RPMI8226 (cell line): ENCODE data around the gene EIF3K.
A peak's percentile ranks its signal among the peaks of the same experiment; 100 is the strongest.
"Not testable (repeated sequence)": the region's sequence is repeated elsewhere in the genome, so short reads cannot be mapped to it uniquely, and the experiment has no call there.

Experiments
- DNase-seq: peaks from one replicate; pipeline ENCODE4 v3.0.0-alpha.2; 2015

Gene EIF3K

DNA sequence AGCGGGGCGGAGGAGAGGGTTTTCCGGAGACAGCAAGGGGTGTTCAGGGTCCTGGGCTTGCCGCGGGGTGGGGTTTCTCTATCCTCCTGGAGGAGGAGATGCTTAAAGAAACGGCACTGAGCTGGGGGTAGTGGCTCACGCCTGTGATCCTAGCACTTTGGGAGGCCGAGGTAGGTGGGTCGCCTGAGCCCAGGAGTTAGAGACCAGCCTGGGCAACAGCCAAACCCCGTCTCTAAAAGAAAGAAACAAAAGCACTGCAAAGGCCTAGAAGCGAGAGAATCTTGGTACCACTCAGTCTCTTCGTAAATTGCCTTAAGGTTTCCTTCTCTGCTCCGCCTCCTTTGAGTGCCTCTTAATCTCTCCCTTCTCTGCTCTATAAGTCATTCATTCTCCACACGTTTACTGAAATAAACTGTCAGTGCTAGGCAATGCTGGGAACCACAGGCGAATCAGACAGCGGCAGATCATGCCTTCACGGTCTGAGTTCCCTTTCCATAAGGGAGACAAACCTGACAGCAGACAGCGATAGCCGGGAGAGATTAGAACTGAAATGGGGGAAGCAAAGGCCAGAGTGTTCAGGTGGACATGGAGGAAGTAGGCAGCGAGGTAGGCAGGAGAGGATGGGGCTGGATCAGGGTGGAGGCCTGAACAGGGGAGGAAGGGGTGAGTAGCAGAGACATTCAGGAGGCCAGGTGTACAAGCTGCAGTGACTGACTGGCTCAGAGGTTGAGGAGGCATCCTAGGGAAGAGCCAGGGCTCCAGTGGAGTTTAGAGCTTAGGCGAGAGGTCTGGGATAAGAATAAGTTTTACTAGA lies 580 bp downstream of the EIF3K start:
- DNase-seq, result no peak

DNA sequence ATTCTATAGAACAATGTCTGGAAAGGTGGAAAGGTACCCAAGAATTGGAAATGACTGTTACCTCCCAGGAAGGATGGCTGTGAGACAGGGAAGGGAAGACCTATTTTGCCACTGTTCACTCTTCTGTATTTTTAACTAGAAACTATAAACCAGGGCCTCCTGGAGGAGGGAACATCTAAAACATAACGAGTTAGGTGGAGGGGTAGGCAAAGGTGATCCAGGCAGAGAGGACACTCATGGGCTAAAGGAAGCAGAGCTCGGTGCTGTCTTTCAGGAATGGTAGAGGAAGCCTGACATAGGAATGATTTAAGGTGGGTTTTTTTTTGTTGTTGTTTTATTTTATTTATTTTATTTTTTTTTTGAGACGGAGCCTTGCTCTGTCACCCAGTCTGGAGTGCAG lies 5.8 kb downstream of the EIF3K start:
- DNase-seq, result no peak

DNA sequence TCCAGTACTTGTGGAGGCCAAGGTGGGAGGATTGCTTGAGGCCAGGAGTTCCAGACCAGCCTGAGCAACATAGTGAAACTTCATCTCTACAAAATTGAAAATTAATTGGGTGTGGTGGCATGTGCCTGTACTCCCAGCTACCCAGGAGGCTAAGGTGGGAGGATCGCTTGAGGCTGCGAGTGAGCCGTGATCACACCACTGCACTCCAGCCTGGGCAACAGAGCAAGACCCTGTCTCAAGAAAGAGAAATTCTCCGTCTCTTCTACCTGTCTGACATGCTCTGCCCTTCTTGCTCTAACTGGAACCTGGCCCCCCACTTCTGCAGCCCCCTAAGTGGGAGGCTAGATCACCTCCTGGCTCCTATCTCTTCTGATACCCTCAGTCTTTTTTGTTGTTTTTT lies 7.4 kb downstream of the EIF3K start:
- DNase-seq, result no peak

DNA sequence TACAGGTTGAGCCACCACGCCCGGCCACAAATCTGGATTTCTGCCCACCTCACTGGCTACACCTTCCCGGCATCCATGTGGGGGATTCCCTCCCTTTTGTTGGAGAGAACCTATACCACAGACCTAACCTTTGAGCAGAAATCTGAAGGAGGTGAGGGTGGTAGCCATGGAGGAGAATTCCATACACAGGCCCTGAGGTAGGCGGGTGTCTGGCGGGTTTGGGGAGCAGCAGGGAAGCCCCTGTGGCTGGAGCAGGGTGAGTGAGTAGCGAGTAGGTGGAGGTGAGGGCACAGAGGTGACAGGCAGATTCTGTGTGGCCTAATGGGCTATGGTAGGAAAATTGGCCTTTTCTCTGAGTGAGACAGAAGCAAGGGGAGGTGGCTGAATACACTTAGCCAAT lies 10.6 kb downstream of the EIF3K start:
- DNase-seq, result no peak

DNA sequence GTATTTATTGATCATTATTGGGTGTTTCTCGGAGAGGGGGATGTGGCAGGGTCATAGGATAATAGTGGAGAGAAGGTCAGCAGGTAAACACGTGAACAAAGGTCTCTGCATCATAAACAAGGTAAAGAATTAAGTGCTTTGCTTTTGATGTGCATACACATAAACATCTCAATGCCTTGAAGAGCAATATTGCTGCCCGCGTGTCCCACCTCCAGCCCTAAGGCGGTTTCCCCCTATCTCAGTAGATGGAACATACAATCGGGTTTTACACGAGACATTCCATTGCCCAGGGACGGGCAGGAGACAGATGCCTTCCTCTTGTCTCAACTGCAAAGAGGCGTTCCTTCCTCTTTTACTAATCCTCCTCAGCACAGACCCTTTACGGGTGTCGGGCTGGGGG lies 12.3 kb downstream of the EIF3K start:
- not testable (repeated sequence) for DNase-seq

DNA sequence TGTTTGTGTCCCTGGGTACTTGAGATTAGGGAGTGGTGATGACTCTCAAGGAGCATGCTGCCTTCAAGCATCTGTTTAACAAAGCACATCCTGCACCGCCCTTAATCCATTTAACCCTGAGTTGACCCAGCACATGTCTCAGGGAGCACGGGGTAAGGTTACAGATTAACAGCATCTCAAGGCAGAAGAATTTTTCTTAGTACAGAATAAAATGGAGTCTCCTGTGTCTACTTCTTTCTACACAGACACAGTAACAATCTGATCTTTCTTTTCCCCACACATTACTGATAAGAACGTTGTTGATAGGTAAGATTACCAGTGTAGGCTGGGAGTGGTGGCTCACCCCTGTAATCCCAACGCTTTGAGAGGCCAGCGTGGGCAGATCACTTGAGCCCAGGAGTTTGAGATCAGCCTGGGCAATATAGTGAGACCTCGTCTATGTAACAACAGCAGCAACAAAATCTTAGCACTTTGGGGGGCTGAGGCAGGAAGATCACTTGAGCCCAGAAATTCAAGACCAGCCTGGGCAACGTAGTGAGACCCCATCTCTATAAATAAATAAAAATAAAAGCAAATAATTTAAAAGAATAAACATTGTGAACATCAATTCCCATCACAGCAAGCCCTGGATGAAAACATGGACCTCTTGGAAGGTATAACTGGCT lies 13.0 kb downstream of the EIF3K start:
- DNase-seq, result not testable (repeated sequence)

DNA sequence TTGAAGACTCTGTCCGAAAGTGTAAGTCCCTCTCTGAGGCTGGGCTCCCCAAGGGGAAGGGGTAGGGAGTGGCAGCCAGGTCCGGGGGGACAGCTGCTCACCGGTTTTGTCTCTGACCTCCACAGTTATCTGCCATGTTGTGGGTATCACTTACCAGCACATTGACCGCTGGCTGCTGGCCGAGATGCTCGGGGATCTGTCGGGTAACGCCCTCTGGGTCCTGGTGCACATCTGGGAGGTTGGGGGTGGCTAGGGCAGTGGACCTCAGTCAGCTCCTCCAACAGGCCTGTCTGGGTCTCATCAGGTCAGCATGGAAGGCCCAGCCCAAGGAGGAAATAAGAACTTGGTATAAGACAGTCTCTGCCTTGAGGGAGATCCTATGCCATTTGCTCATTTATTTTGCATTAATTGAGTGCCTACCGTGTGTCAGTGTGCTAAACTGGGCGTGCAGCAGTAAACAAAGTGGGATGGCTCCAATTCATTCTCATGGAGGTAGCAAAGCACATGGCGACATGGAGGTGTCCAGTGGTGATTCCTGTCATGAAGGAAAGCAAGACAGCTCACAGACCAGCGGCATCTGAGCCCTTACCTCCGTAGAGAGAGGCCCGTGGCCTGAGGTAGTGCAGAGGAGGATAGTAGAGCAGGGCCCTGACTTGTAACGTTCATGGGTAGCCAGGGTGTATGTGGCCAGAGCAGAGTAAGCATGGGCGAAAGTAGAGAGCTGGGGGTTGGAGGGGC lies 13.7 kb downstream of the EIF3K start:
- DNase-seq, result no peak

DNA sequence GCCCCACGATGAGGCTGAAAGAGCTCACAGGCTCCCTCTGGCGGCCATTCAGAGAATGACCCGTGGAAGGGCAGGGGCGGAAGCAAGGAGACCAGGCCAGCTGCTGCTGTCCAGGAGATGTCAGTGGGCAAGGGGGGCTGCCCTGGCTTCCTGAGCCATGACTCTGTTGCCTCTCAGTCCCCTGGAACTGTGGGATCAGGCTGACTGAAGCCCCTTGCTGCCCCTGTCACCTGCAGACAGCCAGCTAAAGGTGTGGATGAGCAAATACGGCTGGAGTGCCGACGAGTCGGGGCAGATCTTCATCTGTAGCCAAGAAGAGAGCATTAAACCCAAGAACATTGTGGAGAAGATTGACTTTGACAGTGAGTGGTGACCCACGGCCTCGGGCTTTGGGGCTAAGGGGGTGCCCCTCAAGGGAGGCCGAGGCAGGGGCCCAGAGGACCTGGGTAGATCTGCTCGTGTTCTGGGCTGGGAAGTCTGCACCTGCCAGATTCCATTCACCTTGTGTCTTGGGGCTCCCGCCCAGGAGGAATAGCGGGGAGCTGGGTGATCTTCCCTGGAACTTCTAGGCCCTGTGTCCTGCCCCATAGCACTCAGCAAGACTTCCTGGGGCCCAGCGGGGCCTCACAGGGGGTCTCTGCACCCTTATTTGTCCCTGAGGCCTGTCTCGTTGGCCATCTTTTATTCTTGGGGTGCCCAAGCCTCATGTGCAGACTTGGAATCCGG lies 15.9 kb downstream of the EIF3K start:
- peak; percentile 61 for DNase-seq

DNA sequence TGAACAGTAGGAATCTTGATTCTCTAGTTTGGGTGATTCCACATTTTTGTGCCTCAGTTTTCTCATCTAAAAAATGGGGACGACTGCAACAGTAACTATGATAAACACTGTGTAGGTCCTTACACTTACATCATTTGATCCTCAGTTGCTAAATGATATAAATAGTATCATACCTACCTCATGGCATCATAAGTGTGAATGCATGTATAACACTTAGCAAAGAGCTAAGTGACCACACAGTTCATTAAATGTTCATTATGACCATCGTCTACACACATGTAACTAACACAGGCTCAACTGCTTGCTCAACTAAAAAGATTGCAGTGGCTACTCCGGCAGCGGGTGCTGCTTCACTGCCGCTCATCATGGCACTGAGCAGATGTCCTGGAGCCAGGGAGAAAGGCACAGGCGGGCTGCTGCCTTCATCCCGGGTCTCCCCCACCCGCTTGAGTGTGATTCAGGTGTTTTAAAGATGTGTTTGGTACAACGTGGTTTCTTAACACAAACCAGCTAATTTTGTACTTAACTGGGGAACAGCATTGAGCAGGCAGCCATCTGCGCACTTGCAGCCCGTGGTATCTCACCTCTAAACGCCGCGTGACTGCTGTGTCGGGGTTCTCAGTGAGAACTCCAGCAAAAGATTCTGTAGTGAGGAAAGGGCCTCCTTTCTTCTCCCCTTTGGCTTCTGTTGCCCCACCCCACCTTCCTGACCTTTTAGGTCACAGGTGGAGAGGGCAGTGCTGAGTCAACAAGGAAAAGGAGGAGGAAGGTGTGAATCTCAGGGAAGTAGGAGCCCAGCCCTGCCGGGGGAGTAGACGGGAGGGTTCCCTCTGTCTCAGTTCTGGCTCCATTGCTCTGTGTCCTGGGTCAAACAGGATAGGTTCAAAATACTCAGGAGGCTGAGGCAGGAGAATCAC lies 16.8 kb downstream of the EIF3K start:
- DNase-seq, result no peak

DNA sequence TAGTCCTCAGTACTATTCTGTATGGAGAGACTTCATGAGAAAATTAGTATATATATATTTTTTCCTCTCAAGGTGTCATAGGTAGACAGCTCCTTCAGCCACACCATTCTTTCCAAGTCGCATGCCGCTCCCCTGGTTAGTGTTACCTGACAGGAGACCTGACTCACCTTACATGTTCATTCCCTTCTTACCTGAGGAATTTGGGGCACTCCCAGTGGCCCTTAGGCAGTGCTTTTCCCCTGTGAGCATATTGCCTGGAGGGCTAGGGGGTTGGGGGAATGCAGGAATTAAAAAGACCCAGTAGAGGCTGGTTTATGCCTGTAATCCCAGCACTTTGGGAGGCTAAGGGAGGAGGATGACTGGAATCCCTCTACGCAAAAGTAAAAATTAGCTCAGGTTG lies 19.5 kb downstream of the EIF3K start:
- DNase-seq, result no peak

DNA sequence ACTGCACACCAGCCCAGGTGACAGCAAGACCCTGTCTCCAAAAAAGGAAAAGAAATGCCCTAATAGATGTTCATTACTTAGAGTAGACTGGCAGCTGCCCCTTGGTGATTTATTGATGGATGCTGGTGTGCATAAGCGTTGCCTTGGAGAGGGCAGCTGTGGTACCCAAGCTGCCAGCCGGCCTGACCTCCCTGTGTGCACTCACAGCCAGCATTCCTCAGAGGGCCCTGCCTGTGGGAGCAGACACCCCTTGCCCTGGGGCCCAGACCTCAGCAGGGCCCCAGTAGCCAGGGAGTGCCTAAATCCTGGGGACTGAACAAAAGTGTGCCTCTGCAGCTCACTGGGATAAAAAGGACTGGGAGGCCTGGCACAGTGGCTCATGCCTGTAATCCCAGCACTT lies 20.7 kb downstream of the EIF3K start:
- DNase-seq, result no peak

DNA sequence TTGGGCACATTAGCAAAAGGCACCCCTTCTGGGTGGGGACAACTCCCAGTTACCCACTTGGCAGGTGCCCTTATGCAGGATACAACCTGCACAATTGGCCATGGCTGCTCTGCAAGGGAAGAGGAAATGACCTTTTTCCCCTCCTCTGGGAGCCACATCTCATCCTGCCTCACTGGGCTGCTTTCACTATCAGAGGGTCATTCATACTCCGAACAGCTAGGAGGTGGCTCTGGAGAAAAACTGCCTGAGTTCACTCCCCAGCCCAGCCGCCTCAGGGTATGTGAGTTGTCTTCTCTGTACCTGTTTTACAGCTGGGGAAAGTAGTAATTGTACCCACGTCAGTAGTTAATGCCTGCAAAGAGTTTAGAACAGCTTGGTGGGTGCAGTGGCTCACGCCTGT lies 21.4 kb downstream of the EIF3K start:
- no peak for DNase-seq

DNA sequence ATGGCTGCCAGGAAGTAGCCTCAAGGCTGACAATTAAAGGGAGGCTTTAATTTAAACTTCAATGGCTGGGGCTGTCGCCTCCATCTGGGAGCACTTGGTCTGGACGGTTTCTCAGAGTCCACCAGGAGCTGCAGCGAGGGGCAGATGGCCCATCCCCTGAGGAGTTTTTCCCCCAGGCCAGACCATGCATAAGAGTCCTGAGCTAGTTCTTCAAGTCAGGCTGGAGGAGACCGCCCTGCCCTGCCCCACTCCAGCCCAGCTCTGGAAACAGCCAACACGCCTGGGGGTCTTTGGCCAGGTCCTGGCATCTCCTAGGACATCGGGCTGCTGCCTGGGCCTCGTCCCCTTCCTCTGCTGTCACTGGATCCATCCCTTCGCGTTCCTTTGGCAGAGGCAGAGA lies 23.2 kb downstream of the EIF3K start:
- DNase-seq, result no peak

DNA sequence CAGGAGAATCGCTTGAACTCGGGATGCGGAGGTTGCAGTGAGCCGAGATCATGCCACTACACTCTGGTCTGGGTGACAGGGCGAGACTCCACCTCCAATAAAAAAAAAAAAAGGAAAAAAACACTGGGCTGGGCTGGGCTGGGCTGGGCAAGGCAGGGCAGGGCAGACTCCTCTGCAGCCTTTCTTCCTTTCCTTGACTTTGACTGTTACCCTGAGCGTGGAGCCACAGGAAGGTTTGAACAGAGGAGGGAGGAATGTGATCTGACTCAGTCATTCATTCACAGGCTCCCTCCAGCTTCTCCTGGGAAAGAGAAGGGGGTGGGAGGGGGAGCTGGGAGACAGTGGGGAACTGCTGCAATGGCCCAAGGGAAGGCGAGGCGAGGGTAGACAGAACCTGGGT lies 25.7 kb downstream of the EIF3K start:
- no peak for DNase-seq

DNA sequence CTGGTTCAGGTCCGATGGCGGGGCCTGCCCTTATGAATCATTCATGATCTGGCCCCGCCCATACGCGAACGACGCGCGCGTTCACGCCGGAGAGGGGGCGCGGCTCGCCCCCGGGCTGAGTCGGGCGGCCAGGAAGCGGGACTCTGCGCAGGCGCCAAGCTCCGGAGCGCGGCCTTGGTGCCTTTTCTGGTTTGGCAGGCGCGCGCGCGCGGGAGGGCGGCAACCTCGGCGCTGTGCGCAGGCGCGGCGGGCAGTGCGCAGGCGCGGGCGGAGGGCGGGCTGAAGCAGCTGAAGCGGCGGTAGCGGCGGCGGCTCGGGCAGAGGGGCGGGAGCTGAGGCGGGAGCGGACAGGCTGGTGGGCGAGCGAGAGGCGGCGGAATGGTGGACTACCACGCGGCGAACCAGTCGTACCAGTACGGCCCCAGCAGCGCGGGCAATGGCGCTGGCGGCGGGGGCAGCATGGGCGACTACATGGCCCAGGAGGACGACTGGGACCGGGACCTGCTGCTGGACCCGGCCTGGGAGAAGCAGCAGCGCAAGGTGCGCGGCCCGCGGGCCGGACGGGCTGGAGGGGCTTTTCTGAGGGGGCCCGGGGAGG lies 28.5 kb downstream of the EIF3K start, which contains the start of gene ACTN4:
TSS of gene ACTN4 (plus strand) at position 282 of the 598 bp plus-strand sequence. CDS start at position 379, 97 bp downstream.
- DNase-seq, result peak; percentile 95

DNA sequence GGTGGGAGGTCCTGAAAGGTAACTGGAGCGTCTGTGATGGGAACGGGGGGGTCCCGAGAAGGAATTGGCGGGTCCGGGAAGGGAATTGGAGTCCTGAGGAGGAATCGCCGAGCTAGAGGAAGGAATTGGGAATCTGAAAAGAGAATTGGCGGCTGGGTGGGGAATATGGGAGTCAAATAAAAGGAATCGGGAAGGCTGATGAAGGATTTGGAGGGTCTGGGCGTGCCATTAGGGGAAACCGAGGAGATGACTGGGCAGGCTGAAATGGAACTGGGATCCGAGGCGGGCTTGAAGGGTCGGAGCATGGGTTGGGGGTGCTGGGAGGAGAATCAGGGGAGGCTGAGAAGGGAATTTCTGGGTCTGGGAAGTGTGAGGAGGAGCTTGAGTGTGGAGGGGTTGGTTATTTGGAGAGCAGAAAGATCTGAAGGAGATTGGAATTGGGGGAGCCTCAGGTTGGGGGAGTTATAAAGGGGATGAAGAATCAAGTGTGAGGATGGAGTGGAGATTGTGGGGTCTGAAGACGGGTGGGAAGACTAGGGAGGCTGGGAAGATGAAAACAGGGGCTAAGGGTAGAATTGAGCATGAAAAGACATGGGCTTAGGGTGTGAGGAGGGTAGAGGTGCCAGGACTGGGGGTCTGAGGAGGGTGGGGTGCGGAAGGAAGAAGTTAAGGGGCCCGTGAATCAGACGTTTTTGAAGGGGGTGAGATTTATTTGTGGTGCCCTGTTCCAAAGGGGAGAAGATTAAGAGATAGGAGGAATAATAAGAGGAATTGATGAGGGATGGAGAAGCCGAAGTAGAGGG lies 29.2 kb downstream of the EIF3K start:
- no peak for DNase-seq

DNA sequence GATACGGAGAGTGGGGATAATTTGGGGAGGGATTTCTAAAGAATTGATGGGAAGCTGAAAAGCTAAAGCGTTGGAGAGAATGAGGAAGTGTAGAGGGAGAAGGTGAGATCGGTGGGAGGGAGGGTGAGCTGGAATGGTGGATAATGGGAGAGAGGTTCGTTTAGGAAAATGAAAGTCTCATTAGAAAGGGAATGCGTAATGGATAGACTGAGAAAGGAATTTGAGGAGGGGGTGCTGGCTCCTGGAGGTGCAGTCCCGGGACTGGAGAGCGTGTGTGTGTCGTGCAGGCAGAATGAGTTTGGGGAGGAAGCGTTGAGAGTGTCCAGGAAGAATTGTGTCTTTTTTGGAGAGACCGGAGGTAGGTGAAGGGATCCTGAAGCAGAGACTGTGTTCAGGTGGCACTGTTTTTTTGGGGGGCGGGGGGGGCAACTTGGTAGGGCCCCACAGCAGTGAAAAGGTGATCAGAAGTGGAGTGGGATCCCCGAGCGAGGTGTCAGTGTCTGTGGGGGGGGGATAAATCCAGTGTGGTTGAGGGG lies 29.8 kb downstream of the EIF3K start:
- DNase-seq, result no peak

DNA sequence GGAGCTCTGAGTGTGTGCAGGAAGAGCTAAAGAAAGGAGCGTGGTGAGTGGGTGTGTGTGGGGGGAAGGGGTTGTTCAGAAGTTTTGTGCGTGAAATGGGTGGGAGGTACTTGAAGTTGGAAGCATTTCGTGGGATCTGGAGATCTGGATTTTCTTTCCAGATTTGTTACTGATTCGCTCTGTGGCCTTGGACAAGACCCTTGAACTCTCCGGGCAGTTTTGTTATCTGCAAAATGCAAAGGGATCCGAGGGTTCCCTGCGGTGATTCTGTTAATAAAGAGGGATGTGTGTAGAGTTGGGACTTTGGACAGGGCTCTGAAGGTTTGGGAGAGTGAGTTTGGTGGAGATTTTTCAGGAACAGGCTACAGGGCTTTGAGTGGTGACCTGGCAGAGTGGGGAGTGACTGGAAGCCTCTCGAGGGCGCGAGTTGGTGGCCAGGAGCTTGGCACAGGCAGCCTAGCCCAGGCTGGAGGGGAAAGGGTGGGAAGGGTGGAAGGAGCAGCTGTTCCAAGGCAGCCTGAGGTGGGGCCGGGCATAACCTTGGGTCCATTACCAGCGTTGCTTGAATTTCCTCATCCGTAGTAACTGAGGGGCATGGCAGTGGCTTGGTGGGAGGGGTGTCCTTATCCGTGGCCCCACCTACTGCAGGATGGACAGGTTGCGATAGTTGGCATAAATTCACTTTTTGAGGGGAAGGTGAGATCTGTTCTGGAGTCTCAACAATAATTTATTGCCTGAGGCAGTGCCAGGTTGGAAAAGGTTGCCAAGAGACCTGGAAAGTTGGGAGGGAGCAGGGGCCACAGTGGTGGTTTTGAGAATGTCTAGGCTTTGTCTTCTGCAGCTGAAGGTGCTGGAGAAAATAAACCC lies 30.6 kb downstream of the EIF3K start:
- no peak for DNase-seq

DNA sequence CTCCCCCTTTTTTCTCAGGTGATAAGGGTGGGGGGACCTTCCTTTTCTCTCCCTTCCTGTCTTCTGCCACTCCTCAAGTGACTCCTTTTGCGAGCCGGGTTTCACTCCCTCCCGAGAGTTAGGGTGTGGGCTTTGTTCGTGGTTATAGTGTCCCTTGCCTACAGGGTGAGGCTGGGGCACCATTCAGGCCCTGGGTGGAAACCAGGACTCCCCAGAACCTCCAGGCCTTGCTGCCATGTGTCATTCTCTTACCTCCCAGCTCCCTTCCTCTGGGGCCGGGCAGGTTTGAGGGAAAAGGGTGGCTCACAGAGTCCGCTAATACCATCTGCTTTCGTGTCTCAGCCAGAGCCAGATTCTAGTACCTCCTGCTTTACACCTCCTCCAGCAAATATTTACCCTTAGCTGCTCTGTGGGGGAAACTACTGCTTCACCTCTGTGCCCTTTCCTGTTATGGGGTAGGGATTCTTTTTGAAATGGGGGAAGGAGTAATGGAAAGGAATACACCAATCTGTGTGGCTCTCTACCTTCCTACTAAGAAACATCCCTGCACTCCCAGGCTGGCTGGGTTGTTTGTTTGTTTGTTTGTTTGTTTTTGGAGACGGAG lies 31.3 kb downstream of the EIF3K start:
- no peak for DNase-seq
